ENCODE measurements around the gene IDH3B.
"Not testable (repeated sequence)": the region's sequence is repeated elsewhere in the genome, so short reads cannot be mapped to it uniquely, and the experiment has no call there.

The IDH3B gene

GRCh38 chr20:2694008-2694471, 30.0 kb upstream of the IDH3B start:
- DNase-seq, result no peak

GRCh38 chr20:2693286-2694007, 29.4 kb upstream of the IDH3B start:
- DNase-seq, result no peak

- no peak for DNase-seq
Measured at GRCh38 chr20:2692886-2693285, 28.9 kb upstream of the IDH3B start.

- DNase-seq, result no peak
Measured at GRCh38 chr20:2692036-2692885, 28.2 kb upstream of the IDH3B start, which contains the start of gene EBF4. TSS of gene EBF4 (plus strand) at chr20:2692780. CDS start at chr20:2693646, 866 bp downstream.

GRCh38 chr20:2691663-2692035, 27.6 kb upstream of the IDH3B start:
- no peak for DNase-seq

- DNase-seq, result no peak
Measured at GRCh38 chr20:2691127-2691526, 27.1 kb upstream of the IDH3B start.

GRCh38 chr20:2690718-2691117, 26.7 kb upstream of the IDH3B start:
- no peak for DNase-seq

- no peak for DNase-seq
Measured at GRCh38 chr20:2690213-2690612, 26.2 kb upstream of the IDH3B start.

- DNase-seq, result no peak
Measured at GRCh38 chr20:2688041-2688591, 24.1 kb upstream of the IDH3B start.

- no peak for DNase-seq
Measured at GRCh38 chr20:2687514-2687913, 23.5 kb upstream of the IDH3B start.

GRCh38 chr20:2684817-2685216, 20.8 kb upstream of the IDH3B start:
- not testable (repeated sequence) for DNase-seq

- not testable (repeated sequence) for DNase-seq
Measured at GRCh38 chr20:2682040-2682439, 18.0 kb upstream of the IDH3B start.

- no peak for DNase-seq
Measured at GRCh38 chr20:2680046-2680445, 16.0 kb upstream of the IDH3B start.

GRCh38 chr20:2673453-2673852, 9.4 kb upstream of the IDH3B start:
- no peak for DNase-seq

- no peak for DNase-seq
Measured at GRCh38 chr20:2672446-2672845, 8.4 kb upstream of the IDH3B start.

GRCh38 chr20:2671977-2672376, 8.0 kb upstream of the IDH3B start:
- DNase-seq, result no peak

GRCh38 chr20:2663364-2663886, 591 bp downstream of the IDH3B start:
- no peak for DNase-seq

GRCh38 chr20:2659547-2659946, 4.5 kb downstream of the IDH3B start:
- DNase-seq, result no peak

- no peak for DNase-seq
Measured at GRCh38 chr20:2658414-2659354, 5.3 kb downstream of the IDH3B start.

- DNase-seq, result no peak
Measured at GRCh38 chr20:2657674-2658073, 6.3 kb downstream of the IDH3B start.

- no peak for DNase-seq
Measured at GRCh38 chr20:2657241-2657640, 6.8 kb downstream of the IDH3B start.

- DNase-seq, result no peak
Measured at GRCh38 chr20:2656471-2657117, 7.4 kb downstream of the IDH3B start.

All from NCI-H226 (cell line).